ENCODE results near the gene ZNF480. TPM values are rescaled to one million over a fixed set of nuclear protein-coding genes. Genes with fewer than 3 reads are reported as not detected.
"Not testable (repeated sequence)": the region's sequence is repeated elsewhere in the genome, so short reads cannot be mapped to it uniquely, and the experiment has no call there.

Gene ZNF480
- total RNA-seq = 10 to 100 TPM; 26.7 to 26.9 TPM
- polyA plus RNA-seq = 10 to 100 TPM; 12.4 to 29.5 TPM

DNA sequence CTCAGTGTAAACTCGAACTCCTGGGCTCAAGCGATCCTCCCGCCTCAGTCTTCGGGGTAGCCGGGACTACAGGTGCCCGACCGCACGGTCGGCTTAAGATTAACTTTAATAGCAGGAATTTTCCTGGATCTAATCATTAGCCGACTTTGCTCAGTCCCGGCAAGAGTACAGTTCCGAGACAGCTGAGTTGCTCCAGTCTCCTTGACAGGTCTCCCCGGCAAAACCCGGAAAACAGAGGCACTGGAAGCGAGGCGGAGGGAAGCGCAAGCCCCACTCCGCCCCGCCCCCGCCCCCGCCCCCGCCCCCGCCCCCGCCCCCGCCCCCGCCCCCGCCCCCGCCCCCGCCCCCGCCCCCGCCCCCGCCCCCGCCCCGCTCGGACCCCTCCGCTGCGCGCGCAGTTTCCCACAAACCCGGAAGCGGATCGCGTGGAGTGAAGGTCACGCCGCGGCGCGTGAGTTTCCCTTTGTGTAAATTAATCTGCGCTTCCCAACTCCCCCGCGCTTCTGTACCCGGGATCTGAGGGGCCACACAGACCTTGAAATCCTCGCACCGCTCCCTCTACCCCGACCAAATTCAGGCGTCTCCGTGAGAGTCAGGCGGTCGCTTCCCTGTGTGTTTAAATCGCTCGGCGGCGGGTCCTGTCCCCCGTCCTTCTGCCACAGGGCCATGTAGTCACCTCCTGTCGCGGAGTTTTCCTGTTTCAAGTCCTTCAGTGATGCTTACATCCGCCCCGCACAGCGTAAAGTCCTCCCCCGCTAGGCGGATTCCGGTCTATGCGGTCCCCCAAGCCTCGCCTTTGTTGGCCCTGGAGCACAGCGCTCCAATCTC, at the start of gene ZNF480:
TSS of gene ZNF480 (plus strand) at position 397 of the 828 bp plus-strand sequence. CDS start 3,244 bp downstream, outside the sequence.
- Mint-ChIP-seq H3K4me3 (peak within 1 kb of the TSS; percentile 94 to 99 (median 96)), H3K36me3 (peaks cover 56 to 57% of the 10 kb centered on the region in 2 donors), H3K27ac (peak within 1 kb of the TSS; percentile 97 to 100 (median 98)), H3K27me3 (peaks cover 0 to 3% of the 10 kb centered on the region in 2 donors), H3K9me3 (peaks cover 2 to 75% (median 50%) of the 10 kb centered on the region in 8 donors), H3K4me1 (peaks cover 17 to 24% (median 19%) of the 10 kb centered on the region in 4 donors)
- DNase-seq = peak; percentile 87 to 89 (median 87)
- H3K4me3 ChIP-seq (ENCODE audit: low read length in 2 of 2) = peak within 1 kb of the TSS; percentile 89 to 92
- POLR2A ChIA-PET (ENCODE audit: partially characterized antibody) = interaction anchor here (0.8 to 2.6 kb wide), 5 partner anchors 11 to 341 kb away, joined by 3 to 6 read pairs (median 3); partner anchors contain the start of genes PPP2R1A and ZNF83
- peaks cover 16% of the 10 kb centered on the region for H3K4me1 ChIP-seq (ENCODE audit: insufficient read depth, low read length)
- peaks cover 17% of the 10 kb centered on the region for H3K36me3 ChIP-seq (ENCODE audit: insufficient read depth, low read length)
- H3K27ac ChIP-seq (ENCODE audit: low read depth, low read length) = peak within 1 kb of the TSS; percentile 72
- no peaks in the 10 kb centered on the region for H3K27me3 ChIP-seq (ENCODE audit: insufficient read depth, low read length)
- intact Hi-C loops (cut with micrococcal nuclease) = loop anchor here (1.0 to 10.0 kb wide), 7 partner anchors 28 to 898 kb away; partner anchors contain the start of genes ZNF432, ZNF610, ZNF614 and ZNF665
- H3K9me3 ChIP-seq (ENCODE audit: control insufficient read depth in 1 of 2, low read length in 2 of 2) = peaks cover 0 to 5% of the 10 kb centered on the region in 2 donors
- CTCF ChIA-PET (ENCODE audit: partially characterized antibody) = interaction anchor here (0.9 kb wide), 1 partner anchor 302 kb away, joined by 3 read pairs; no protein-coding TSS in a partner anchor

DNA sequence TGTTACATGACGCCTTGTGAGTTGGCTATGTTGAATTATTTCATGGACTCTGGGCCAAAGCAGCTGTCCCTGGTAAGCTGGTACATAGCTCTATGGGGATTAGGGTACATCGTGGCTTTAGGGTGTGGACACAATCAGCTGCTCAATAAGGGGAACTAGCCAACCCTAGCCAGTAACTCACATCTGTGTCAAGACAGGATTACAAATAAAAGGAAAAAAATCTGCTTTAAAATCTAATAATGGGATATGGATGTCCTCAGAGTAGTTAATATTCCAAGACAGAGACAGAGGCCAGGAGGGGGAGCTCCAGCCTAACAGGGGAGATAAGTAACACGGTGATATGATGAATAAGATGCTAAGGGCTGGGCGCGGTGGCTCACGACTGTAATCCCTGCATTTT, 48.7 kb upstream of the ZNF480 start:
- Mint-ChIP-seq H3K4me3 (no peak overlapping the region), H3K27ac (peak overlapping the region in 2 of 7 donors; percentile 44 to 50), H3K9me3 (no peaks in the 10 kb centered on the region), H3K36me3 (peaks cover 0 to 4% of the 10 kb centered on the region in 2 donors), H3K27me3 (peaks cover 0 to 1% of the 10 kb centered on the region in 2 donors), H3K4me1 (no peaks in the 10 kb centered on the region)
- ChIA-PET CTCF (ENCODE audit: partially characterized antibody) (interaction anchor here (0.7 to 1.3 kb wide), 4 partner anchors 17 to 501 kb away, joined by 3 to 5 read pairs (median 4); no protein-coding TSS in a partner anchor), POLR2A (ENCODE audit: partially characterized antibody) (interaction anchor here (0.7 kb wide), 1 partner anchor 343 kb away, joined by 3 read pairs; no protein-coding TSS in a partner anchor)
- H3K9me3 ChIP-seq (ENCODE audit: control insufficient read depth in 1 of 2, low read length in 2 of 2) = no peaks in the 10 kb centered on the region
- peak; percentile 43 to 66 (median 46) for DNase-seq
- no peaks in the 10 kb centered on the region for H3K27me3 ChIP-seq (ENCODE audit: insufficient read depth, low read length)
- H3K4me1 ChIP-seq (ENCODE audit: insufficient read depth, low read length) = no peaks in the 10 kb centered on the region
- no peak overlapping the region for H3K4me3 ChIP-seq (ENCODE audit: low read length in 2 of 2)
- intact Hi-C loops (cut with micrococcal nuclease) = no loop called here
- no peak overlapping the region for H3K27ac ChIP-seq (ENCODE audit: low read depth, low read length)
- H3K36me3 ChIP-seq (ENCODE audit: insufficient read depth, low read length) = no peaks in the 10 kb centered on the region

DNA sequence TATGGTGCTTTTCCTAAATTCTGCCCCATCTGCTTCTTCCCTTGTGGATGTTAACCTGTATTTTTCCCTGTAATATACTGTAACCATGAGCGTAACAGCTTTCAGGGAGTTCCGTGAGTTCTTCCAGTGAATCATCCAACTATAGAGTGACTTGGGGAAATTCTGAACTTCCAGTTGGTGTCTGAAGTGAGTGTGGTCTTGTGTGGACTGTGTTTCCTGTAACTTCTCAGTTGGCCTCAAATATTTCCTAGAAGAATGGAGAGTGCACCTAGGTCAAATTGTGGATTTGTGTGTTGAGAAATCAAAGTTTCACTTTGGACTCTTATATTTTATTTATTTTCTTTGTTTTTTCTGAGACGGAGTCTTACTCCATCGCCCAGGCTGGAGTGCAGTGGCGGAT, 38.5 kb upstream of the ZNF480 start:
- DNase-seq = no peak
- Mint-ChIP-seq H3K27ac (no peak overlapping the region), H3K4me1 (no peaks in the 10 kb centered on the region), H3K27me3 (peaks cover 0 to 3% of the 10 kb centered on the region in 2 donors), H3K36me3 (no peaks in the 10 kb centered on the region), H3K9me3 (peaks cover 0 to 10% (median under 1%) of the 10 kb centered on the region in 8 donors), H3K4me3 (no peak overlapping the region)
- Histone ChIP-seq H3K27ac (ENCODE audit: low read depth, low read length) (no peak overlapping the region), H3K4me3 (ENCODE audit: low read length in 2 of 2) (no peak overlapping the region), H3K9me3 (ENCODE audit: control insufficient read depth in 1 of 2, low read length in 2 of 2) (no peaks in the 10 kb centered on the region), H3K36me3 (ENCODE audit: insufficient read depth, low read length) (no peaks in the 10 kb centered on the region), H3K4me1 (ENCODE audit: insufficient read depth, low read length) (no peaks in the 10 kb centered on the region), H3K27me3 (ENCODE audit: insufficient read depth, low read length) (no peaks in the 10 kb centered on the region)
- CTCF ChIA-PET (ENCODE audit: partially characterized antibody) = no interaction called here
- POLR2A ChIA-PET (ENCODE audit: partially characterized antibody) = no interaction called here
- intact Hi-C loops (cut with micrococcal nuclease) = no loop called here

DNA sequence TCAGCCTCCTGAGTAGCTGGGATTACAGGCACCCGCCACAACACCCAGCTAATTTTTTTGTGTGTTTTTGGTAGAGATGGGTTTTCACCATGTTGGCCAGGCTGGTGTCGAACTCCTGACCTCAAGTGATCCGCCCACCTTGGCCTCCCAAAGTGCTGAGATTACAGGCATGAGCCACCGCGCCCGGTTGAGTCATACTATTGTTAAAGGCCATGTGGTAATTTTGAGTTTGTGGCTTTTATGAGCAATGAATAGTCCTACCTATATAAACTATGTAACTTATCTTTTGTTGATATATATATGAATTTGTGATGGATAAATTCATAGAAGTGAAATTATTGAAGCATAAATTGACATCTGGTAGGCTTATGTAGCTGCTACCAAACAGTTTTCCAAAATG, 31.4 kb upstream of the ZNF480 start:
- H3K4me3 ChIP-seq (ENCODE audit: low read length in 2 of 2); H3K4me3 Mint-ChIP-seq; DNase-seq; H3K27ac ChIP-seq (ENCODE audit: low read depth, low read length); H3K27me3 Mint-ChIP-seq; H3K27me3 ChIP-seq (ENCODE audit: insufficient read depth, low read length); H3K9me3 Mint-ChIP-seq; H3K36me3 ChIP-seq (ENCODE audit: insufficient read depth, low read length); H3K4me1 ChIP-seq (ENCODE audit: insufficient read depth, low read length); H3K9me3 ChIP-seq (ENCODE audit: control insufficient read depth in 1 of 2, low read length in 2 of 2); H3K27ac Mint-ChIP-seq; POLR2A ChIA-PET (ENCODE audit: partially characterized antibody): not testable (repeated sequence)
- CTCF ChIA-PET (ENCODE audit: partially characterized antibody) = interaction anchor here (1.8 kb wide), 1 partner anchor 17 kb away, joined by 4 read pairs; no protein-coding TSS in a partner anchor
- H3K4me1 Mint-ChIP-seq = peaks cover 8 to 18% (median 10%) of the 10 kb centered on the region in 4 donors
- peaks cover 7 to 13% of the 10 kb centered on the region in 2 donors for H3K36me3 Mint-ChIP-seq
- intact Hi-C loops (cut with micrococcal nuclease) = loop anchor here (10.0 kb wide), 1 partner anchor 341 kb away; the partner anchor contains the start of gene ZNF613

DNA sequence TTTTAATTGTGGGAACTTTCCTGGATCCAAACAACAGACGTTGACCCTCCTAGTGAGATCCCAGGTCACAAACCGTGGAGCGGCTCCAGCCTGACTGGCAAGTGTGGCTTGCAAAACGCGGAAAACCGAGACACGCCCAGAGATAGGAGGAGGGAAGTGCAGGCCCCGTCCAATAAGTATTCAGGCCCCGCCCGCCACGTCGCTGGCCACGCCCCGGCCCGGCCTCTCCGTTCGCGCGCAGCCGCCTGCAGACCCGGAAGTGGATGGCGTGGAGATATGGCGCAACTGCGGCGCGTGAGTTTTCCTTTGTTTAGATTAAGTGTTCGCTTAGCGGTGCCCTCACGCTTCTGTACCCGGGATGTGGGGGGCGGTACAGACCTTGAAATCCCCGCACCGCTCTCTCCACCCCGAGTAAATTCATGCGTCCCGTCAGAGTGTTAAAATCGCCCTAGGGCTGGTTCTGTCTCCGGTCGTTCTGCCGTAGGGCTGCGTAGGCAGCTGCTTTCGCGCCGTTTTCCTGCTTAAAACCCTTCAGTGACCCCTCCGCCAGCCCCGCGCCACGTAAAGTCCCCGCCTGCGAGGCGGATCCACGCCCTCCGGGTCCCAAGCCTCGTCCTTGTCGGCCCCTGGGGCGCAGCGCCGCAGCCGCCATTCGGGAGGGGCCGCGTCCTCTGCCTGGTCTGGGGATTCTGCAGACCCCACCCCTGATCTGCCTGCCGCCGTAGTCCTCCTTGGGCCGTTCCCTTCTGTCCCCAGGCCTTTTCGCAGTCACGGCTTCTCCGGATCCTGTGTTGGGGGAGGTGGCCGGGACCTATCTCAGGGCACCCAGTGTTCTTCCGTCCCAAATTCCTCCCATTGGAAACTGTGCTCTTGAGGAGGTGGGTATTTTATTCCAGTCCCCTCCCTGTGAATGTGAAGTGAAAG, 27.4 kb upstream of the ZNF480 start, which contains the start of gene ZNF766:
TSS of gene ZNF766 (plus strand) at position 250 of the 924 bp plus-strand sequence. CDS start at position 277, 27 bp downstream.
- Histone ChIP-seq H3K9me3 (ENCODE audit: control insufficient read depth in 1 of 2, low read length in 2 of 2) (peaks cover 0 to 4% of the 10 kb centered on the region in 2 donors), H3K36me3 (ENCODE audit: insufficient read depth, low read length) (peaks cover 4% of the 10 kb centered on the region), H3K4me1 (ENCODE audit: insufficient read depth, low read length) (peaks cover 42% of the 10 kb centered on the region), H3K4me3 (ENCODE audit: low read length in 2 of 2) (peak within 1 kb of the TSS; percentile 64 to 90), H3K27ac (ENCODE audit: low read depth, low read length) (peak within 1 kb of the TSS; percentile 90), H3K27me3 (ENCODE audit: insufficient read depth, low read length) (no peaks in the 10 kb centered on the region)
- peak; percentile 95 to 96 (median 96) for DNase-seq
- CTCF ChIA-PET (ENCODE audit: partially characterized antibody) = no interaction called here
- intact Hi-C loops (cut with micrococcal nuclease) = loop anchor here (1.0 to 10.0 kb wide), 8 partner anchors 28 to 345 kb away; partner anchors contain the start of genes ZNF480, ZNF528, ZNF613 and ZNF701
- no peaks in the 10 kb centered on the region for H3K27me3 Mint-ChIP-seq
- peak within 1 kb of the TSS; percentile 92 to 99 (median 98) for H3K4me3 Mint-ChIP-seq
- POLR2A ChIA-PET (ENCODE audit: partially characterized antibody) = interaction anchor here (0.5 to 1.5 kb wide), 6 partner anchors 9 to 80 kb away, joined by 3 to 4 read pairs (median 3); partner anchors contain the start of gene PPP2R1A
- H3K4me1 Mint-ChIP-seq = peaks cover 32 to 56% (median 42%) of the 10 kb centered on the region in 4 donors
- peaks cover 37 to 38% of the 10 kb centered on the region in 2 donors for H3K36me3 Mint-ChIP-seq
- H3K27ac Mint-ChIP-seq = peak within 1 kb of the TSS; percentile 93 to 98 (median 96)
- H3K9me3 Mint-ChIP-seq = peaks cover 0 to 32% (median 12%) of the 10 kb centered on the region in 8 donors

DNA sequence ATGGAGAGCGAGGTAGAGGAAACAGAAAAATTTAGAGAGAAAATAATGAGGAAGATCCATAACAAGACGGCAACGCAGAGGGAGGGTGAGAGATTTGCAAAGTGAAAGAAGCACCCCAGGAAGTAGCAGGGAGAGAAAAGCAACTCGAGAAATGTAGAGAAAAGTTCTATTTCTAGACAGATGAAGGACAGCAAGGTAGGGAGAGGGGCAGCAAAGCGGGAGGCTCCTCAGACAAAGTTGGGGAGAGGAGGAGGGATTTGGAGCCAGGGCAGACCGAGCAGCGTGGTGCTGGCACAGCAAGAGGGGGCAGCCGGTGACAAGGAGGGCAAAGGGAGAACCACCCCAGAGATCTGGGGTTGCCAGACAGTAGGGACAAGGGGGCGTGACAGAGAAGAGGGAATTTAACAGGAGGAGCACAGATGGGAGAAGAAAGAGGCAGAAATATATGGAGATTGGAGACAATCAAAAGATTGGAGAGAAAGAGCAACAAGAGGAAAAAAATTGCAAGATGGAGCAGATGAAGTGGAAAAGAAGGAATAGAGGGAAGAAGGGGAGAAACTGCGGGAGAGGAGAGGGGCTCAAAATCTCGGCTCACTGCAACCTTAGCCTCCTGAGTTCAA, 26.6 kb upstream of the ZNF480 start:
- POLR2A ChIA-PET (ENCODE audit: partially characterized antibody) = interaction anchor here (0.6 kb wide), 2 partner anchors 26 to 81 kb away, joined by 3 read pairs; partner anchors contain the start of gene PPP2R1A

More for the DNA sequence above, 26.6 kb upstream of the ZNF480 start:
- peak overlapping the region; percentile 90 for H3K27ac ChIP-seq (ENCODE audit: low read depth, low read length)
- H3K27me3 Mint-ChIP-seq = no peaks in the 10 kb centered on the region
- peak in 3 of 5 donors; percentile 4 to 24 (median 22) for DNase-seq
- peaks cover 0 to 39% (median 14%) of the 10 kb centered on the region in 8 donors for H3K9me3 Mint-ChIP-seq
- peaks cover 4% of the 10 kb centered on the region for H3K36me3 ChIP-seq (ENCODE audit: insufficient read depth, low read length)
- H3K27me3 ChIP-seq (ENCODE audit: insufficient read depth, low read length) = no peaks in the 10 kb centered on the region
- H3K4me1 Mint-ChIP-seq = peaks cover 36 to 60% (median 45%) of the 10 kb centered on the region in 4 donors
- peaks cover 42% of the 10 kb centered on the region for H3K4me1 ChIP-seq (ENCODE audit: insufficient read depth, low read length)
- CTCF ChIA-PET (ENCODE audit: partially characterized antibody) = no interaction called here
- intact Hi-C loops (cut with micrococcal nuclease) = no loop called here
- H3K27ac Mint-ChIP-seq = peak overlapping the region; percentile 93 to 98 (median 96)
- peak overlapping the region; percentile 92 to 99 (median 98) for H3K4me3 Mint-ChIP-seq
- H3K4me3 ChIP-seq (ENCODE audit: low read length in 2 of 2) = peak overlapping the region; percentile 64 to 90
- peaks cover 42 to 44% of the 10 kb centered on the region in 2 donors for H3K36me3 Mint-ChIP-seq
- H3K9me3 ChIP-seq (ENCODE audit: control insufficient read depth in 1 of 2, low read length in 2 of 2) = peaks cover 0 to 4% of the 10 kb centered on the region in 2 donors

All from CD4-positive, alpha-beta memory T cell (primary cell).